Cardiac muscle cell (in vitro differentiated cells and primary cell): ENCODE results near the gene MRGPRD. TPM values are rescaled to one million over a fixed set of nuclear protein-coding genes. Genes with fewer than 3 reads are reported as not detected.

Experiments used
- DNase-seq, 2 donors: peaks; one replicate each; pipeline versions ENCODE4 v3.0.0 to v3.0.0-alpha.2; 2010 to 2017; ENCODE audit warnings: low read depth in 1 of 2, low spot score in 1 of 2
- H3K27ac ChIP-seq: fragments of 200-600 bp; sonication (generic); 2 replicates; pipeline ENCODE4 v1.5.1; 2016
- H3K27me3 ChIP-seq: fragments of 200-600 bp; sonication (generic); 2 replicates; pipeline ENCODE4 v1.6.0; 2016; ENCODE audit warnings: control low read depth
- H3K36me3 ChIP-seq: fragments of 200-600 bp; sonication (generic); 2 replicates; pipeline ENCODE4 v1.5.1; 2016; ENCODE audit warnings: control low read depth
- H3K4me1 ChIP-seq: fragments of 200-600 bp; sonication (generic); 2 replicates; pipeline ENCODE4 v1.8.1; 2017; ENCODE audit warnings: low read depth, mild to moderate bottlenecking, mixed run types
- H3K4me3 ChIP-seq: fragments of 200-600 bp; sonication (generic); 2 replicates; pipeline ENCODE4 v1.5.1; 2016; ENCODE audit warnings: mild to moderate bottlenecking
- H3K9me3 ChIP-seq: fragments of 200-600 bp; sonication (generic); 2 replicates; pipeline ENCODE4 v1.5.1; 2017; ENCODE audit warnings: low read depth, mild to moderate bottlenecking, control low read depth
- CTCF ChIP-seq: IDR thresholded peaks from 2 replicates; pipeline ENCODE4 v1.5.1; 2012; ENCODE audit warnings: low read depth, mild to moderate bottlenecking, low read length
- polyA plus RNA-seq: library from polyadenylated mRNA; unstranded; fragments of >200 nt; fragmentation: Nextera tagmentation; extraction: Ambion mirVana; gene quantifications from 2 replicates; pipeline ENCODE4 v1.2.1, GENCODE V29; 2016
- total RNA-seq: library from RNA; depleted of rRNA; stranded (reverse); fragments of >200 nt; gene quantifications from 2 replicates; pipeline ENCODE4 v1.2.3, GENCODE V29; 2016

Gene MRGPRD
- total and polyA plus RNA-seq, 2 experiments from 2014 or later: not detected

- peak in 1 of 2 donors; percentile 54 for DNase-seq
- Histone ChIP-seq H3K36me3 (no peaks in the 10 kb centered on the region), H3K4me3 (no peak overlapping the region), H3K27me3 (no peaks in the 10 kb centered on the region), H3K9me3 (no peaks in the 10 kb centered on the region), H3K4me1 (peaks cover 28% of the 10 kb centered on the region), H3K27ac (peak overlapping the region; percentile 84)
- no peak for TF ChIP-seq CTCF
These were observed 38.1 kb upstream of the MRGPRD start for GRCh38 chr11:69018924-69019323.

GRCh38 chr11:69017951-69018350, 37.2 kb upstream of the MRGPRD start:
- H3K4me1 ChIP-seq: peaks cover 38% of the 10 kb centered on the region
- H3K9me3 ChIP-seq: no peaks in the 10 kb centered on the region
- H3K36me3 ChIP-seq: no peaks in the 10 kb centered on the region
- H3K27ac ChIP-seq: no peak overlapping the region
- TF ChIP-seq CTCF: no peak
- H3K4me3 ChIP-seq: no peak overlapping the region
- no peaks in the 10 kb centered on the region for H3K27me3 ChIP-seq
- no peak for DNase-seq

- Histone ChIP-seq H3K27me3 (no peaks in the 10 kb centered on the region), H3K27ac (peak overlapping the region; percentile 77), H3K9me3 (no peaks in the 10 kb centered on the region), H3K4me3 (no peak overlapping the region), H3K36me3 (no peaks in the 10 kb centered on the region), H3K4me1 (peaks cover 57% of the 10 kb centered on the region)
- no peak for TF ChIP-seq CTCF
- DNase-seq: no peak
These were observed 34.2 kb upstream of the MRGPRD start for GRCh38 chr11:69014898-69015549.

GRCh38 chr11:69014084-69014851, 33.5 kb upstream of the MRGPRD start:
- no peaks in the 10 kb centered on the region for H3K9me3 ChIP-seq
- H3K36me3 ChIP-seq: no peaks in the 10 kb centered on the region
- no peaks in the 10 kb centered on the region for H3K27me3 ChIP-seq
- peak overlapping the region; percentile 77 for H3K27ac ChIP-seq
- no peak for TF ChIP-seq CTCF
- peaks cover 54% of the 10 kb centered on the region for H3K4me1 ChIP-seq
- no peak overlapping the region for H3K4me3 ChIP-seq
- peak in 1 of 2 donors; percentile 50 for DNase-seq

- H3K36me3 ChIP-seq: no peaks in the 10 kb centered on the region
- H3K4me3 ChIP-seq: peak within 1 kb of the TSS; percentile 14
- H3K27me3 ChIP-seq: no peaks in the 10 kb centered on the region
- DNase-seq: peak in 1 of 2 donors; percentile 74
- peak within 1 kb of the TSS; percentile 77 for H3K27ac ChIP-seq
- peak; percentile 51 for TF ChIP-seq CTCF
- no peaks in the 10 kb centered on the region for H3K9me3 ChIP-seq
- peaks cover 59% of the 10 kb centered on the region for H3K4me1 ChIP-seq
These were observed 32.5 kb upstream of the MRGPRD start, which contains the start of gene MRGPRF for GRCh38 chr11:69013009-69013951. Gene MRGPRF, minus strand, starts transcription at chr11:69013246. Its CDS starts 3,345 bp downstream, at chr11:69009901.
